ENCODE results near the gene SMAGP.

Gene SMAGP

DNA sequence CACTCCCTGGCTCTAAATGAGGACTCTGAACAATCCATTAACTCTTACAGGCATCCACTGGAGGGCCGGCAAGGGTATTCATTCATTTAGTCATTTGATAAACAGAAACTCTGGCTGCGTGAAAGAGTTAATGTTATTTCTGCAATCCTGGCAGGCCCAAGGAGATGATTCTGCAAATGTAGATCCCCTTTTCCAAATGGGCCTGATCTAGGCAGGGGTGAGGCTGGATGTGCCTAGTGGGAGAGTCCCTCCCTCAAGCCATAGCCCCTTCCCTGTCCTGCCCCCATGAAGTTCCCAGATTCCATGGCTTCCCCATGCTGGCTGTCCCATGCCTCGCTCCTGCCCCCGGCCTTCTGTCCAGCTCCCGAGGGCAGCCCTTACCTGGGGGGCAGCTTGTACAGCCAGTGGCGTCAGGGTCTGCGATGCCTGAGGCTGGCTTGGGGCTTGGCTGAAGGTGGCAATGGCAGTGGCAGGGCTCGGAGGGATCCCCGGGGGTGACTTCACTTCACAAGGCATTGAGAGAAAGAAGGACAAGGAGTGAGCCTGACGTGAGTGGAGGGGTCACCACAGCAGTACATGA lies 70.8 kb downstream of the SMAGP start:
- Histone ChIP-seq H3K9me3 (ENCODE audit: control insufficient read depth, low read length) (no peaks in the 10 kb centered on the region), H3K4me1 (no peaks in the 10 kb centered on the region), H3K36me3 (ENCODE audit: control insufficient read depth, insufficient read depth, low read length) (no peaks in the 10 kb centered on the region), H3K4me2 (ENCODE audit: low read length) (no peak overlapping the region), H3K9ac (no peak overlapping the region), H3K4me3 (ENCODE audit: low read depth, low read length) (no peak overlapping the region), H2AFZ (no peak overlapping the region), H3K27me3 (ENCODE audit: control insufficient read depth, insufficient read depth, low read length) (no peaks in the 10 kb centered on the region), H3K27ac (no peak overlapping the region), H3K79me2 (no peaks in the 10 kb centered on the region)
- TF ChIP-seq, protein P1, sequence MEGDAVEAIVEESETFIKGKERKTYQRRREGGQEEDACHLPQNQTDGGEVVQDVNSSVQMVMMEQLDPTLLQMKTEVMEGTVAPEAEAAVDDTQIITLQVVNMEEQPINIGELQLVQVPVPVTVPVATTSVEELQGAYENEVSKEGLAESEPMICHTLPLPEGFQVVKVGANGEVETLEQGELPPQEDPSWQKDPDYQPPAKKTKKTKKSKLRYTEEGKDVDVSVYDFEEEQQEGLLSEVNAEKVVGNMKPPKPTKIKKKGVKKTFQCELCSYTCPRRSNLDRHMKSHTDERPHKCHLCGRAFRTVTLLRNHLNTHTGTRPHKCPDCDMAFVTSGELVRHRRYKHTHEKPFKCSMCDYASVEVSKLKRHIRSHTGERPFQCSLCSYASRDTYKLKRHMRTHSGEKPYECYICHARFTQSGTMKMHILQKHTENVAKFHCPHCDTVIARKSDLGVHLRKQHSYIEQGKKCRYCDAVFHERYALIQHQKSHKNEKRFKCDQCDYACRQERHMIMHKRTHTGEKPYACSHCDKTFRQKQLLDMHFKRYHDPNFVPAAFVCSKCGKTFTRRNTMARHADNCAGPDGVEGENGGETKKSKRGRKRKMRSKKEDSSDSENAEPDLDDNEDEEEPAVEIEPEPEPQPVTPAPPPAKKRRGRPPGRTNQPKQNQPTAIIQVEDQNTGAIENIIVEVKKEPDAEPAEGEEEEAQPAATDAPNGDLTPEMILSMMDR (IDR thresholded peaks at IDR 0.05) = no peak

- Histone ChIP-seq H3K27me3 (ENCODE audit: control insufficient read depth, insufficient read depth, low read length) (no peaks in the 10 kb centered on the region), H3K9me3 (ENCODE audit: control insufficient read depth, low read length) (no peaks in the 10 kb centered on the region), H3K4me2 (ENCODE audit: low read length) (no peak overlapping the region), H3K4me3 (ENCODE audit: low read depth, low read length) (no peak overlapping the region), H3K36me3 (ENCODE audit: control insufficient read depth, insufficient read depth, low read length) (no peaks in the 10 kb centered on the region), H3K9ac (no peak overlapping the region), H3K79me2 (no peaks in the 10 kb centered on the region), H2AFZ (no peak overlapping the region), H3K27ac (no peak overlapping the region), H3K4me1 (no peaks in the 10 kb centered on the region)
- TF ChIP-seq, protein P1 (IDR thresholded peaks at IDR 0.05) = no peak
Observed at GRCh38 chr12:51198568-51199365, 71.4 kb downstream of the SMAGP start.

- TF ChIP-seq, protein P1 (IDR thresholded peaks at IDR 0.05) = no peak
- no peaks in the 10 kb centered on the region for H3K4me1 ChIP-seq
- H3K4me3 ChIP-seq (ENCODE audit: low read depth, low read length) = no peak overlapping the region
- H3K9ac ChIP-seq = no peak overlapping the region
- no peaks in the 10 kb centered on the region for H3K9me3 ChIP-seq (ENCODE audit: control insufficient read depth, low read length)
- H3K27me3 ChIP-seq (ENCODE audit: control insufficient read depth, insufficient read depth, low read length) = no peaks in the 10 kb centered on the region
- H3K4me2 ChIP-seq (ENCODE audit: low read length) = no peak overlapping the region
- H3K36me3 ChIP-seq (ENCODE audit: control insufficient read depth, insufficient read depth, low read length) = no peaks in the 10 kb centered on the region
- no peak overlapping the region for H2AFZ ChIP-seq
- no peak overlapping the region for H3K27ac ChIP-seq
- no peaks in the 10 kb centered on the region for H3K79me2 ChIP-seq
Observed at GRCh38 chr12:51197736-51198567, 72.3 kb downstream of the SMAGP start.

DNA sequence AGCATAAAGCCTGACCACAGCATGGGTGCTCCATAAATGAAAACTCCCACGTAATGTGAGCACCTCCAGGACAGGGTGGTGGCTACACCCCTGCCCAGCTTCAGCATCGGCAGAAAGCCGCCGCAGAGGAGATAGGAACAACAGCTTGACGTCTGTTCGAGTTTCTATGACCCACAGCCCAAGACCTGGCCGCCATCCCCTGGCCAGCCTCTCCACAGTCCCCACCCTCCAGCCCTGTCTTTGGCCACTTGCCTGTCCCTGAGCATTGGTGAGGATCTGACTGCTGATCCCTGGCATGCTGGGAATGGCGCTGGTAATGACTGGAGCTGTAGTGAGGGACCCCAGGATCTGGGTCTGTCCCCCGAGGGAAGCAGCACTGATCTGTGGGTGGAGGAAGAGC lies 73.7 kb downstream of the SMAGP start:
- Histone ChIP-seq H3K36me3 (ENCODE audit: control insufficient read depth, insufficient read depth, low read length) (no peaks in the 10 kb centered on the region), H3K79me2 (no peaks in the 10 kb centered on the region), H3K4me2 (ENCODE audit: low read length) (no peak overlapping the region), H3K27ac (no peak overlapping the region), H3K9ac (no peak overlapping the region), H3K4me1 (no peaks in the 10 kb centered on the region), H2AFZ (no peak overlapping the region), H3K4me3 (ENCODE audit: low read depth, low read length) (no peak overlapping the region), H3K9me3 (ENCODE audit: control insufficient read depth, low read length) (no peaks in the 10 kb centered on the region), H3K27me3 (ENCODE audit: control insufficient read depth, insufficient read depth, low read length) (no peaks in the 10 kb centered on the region)
- TF ChIP-seq, protein P1 (IDR thresholded peaks at IDR 0.05) = no peak

Measured in parathyroid adenoma (tissue), 2 donors.